ENCODE results near the gene FHOD3.
A peak's percentile ranks its signal among the peaks of the same experiment; 100 is the strongest.

FHOD3 gene

DNA sequence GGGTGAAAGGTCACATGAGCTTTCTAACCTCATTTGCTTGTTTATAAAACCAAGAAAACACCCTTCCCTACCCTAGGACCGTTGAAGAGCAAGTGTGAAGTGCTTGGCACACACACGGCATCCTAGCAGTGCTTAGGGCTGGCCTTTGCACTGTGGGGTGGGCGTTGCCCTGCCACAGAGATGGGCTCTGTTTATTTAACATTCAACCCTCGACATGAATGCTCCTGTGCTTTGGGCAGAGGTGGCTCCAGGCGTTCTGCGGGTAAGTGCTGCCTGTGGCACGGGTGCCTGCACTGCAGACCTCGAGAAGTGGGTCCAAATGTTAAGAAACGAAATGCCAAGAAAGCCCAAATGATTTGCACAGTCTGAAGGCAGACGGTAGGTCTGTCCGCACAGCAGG is 170.1 kb downstream of the FHOD3 start:
- Histone ChIP-seq H2BK15ac (replicated peaks; ENCODE audit: low read depth) (no peak overlapping the region), H3K9ac (ENCODE audit: low read length) (no peak overlapping the region), H3K27ac (ENCODE audit: low read depth, low read length) (peak overlapping the region; percentile 61), H3K36me3 (ENCODE audit: control insufficient read depth, insufficient read depth, low read length) (no peaks in the 10 kb centered on the region), H3K79me1 (ENCODE audit: low read length) (no peaks in the 10 kb centered on the region), H3K4me1 (ENCODE audit: control insufficient read depth, low read depth, low read length) (peaks cover 21% of the 10 kb centered on the region), H3K4ac (ENCODE audit: low read depth, low read length) (peak overlapping the region; percentile 41), H2AK5ac (ENCODE audit: low read length) (peak overlapping the region; percentile 28), H3K27me3 (ENCODE audit: insufficient read depth, low read length, poor library complexity) (no peaks in the 10 kb centered on the region), H3K18ac (ENCODE audit: low read length) (no peak overlapping the region), H3K23ac (ENCODE audit: low read length) (no peak overlapping the region), H2BK120ac (ENCODE audit: low read depth, low read length) (no peak overlapping the region), H3K79me2 (ENCODE audit: control insufficient read depth, insufficient read depth, low read length) (no peaks in the 10 kb centered on the region), H3K56ac (ENCODE audit: low read length) (peak overlapping the region; percentile 61), H3K4me2 (ENCODE audit: low read length) (no peak overlapping the region), H4K8ac (ENCODE audit: low read depth, low read length) (no peak overlapping the region), H4K5ac (ENCODE audit: low read length) (no peak overlapping the region), H2BK5ac (ENCODE audit: low read length) (peak overlapping the region; percentile 55), H3K4me3 (ENCODE audit: low read length) (no peak overlapping the region)
- WGBS (ENCODE audit: extremely low coverage, insufficient coverage, low lambda C conversion rate): no CpG with 5 or more reads among the region's 11 CpGs
- no peak for DNase-seq

DNA sequence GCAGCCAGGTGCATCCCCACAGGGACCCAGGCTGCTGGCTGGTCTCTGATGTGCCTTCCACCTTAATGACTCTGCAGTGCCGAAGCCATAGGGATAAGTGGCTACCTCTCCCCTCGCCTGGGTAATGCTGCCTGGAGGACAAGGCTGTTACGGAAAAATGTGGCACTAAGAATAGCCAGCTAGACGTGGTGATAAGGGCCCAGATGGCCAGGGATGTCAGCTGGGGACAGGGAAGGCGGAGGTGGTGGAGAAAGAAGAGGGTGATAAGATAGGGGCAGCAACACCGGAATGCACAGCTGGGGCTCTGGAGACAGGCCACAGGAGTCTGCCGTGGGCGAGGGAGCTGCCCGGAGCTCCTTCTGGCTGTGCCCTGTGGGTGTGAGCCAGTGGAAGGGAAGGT is 170.6 kb downstream of the FHOD3 start:
- Histone ChIP-seq H3K4me1 (ENCODE audit: control insufficient read depth, low read depth, low read length) (peaks cover 21% of the 10 kb centered on the region), H3K56ac (ENCODE audit: low read length) (peak overlapping the region; percentile 30)

DNA sequence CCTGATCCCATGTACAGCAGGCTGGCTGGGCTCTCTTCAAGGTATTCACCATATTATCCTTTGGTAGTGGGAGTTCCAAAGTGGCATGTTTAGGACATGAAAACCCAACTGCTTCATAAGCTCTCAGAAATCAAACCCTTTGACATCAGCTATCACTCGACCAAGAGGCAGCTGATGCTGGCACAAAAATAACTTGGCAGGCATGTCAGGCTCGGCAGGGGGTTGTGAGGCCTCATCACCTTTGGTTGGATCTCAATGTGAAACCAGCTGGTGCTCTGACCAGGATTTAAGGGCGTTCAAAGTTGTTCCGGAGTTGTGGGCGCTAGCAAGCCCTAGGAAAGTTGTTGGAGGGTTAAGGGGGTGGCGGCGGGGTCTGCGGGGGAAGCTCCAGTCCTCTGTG is 171.9 kb downstream of the FHOD3 start:
- Histone ChIP-seq H3K4me3 (ENCODE audit: low read length) (no peak overlapping the region), H3K27ac (ENCODE audit: low read depth, low read length) (no peak overlapping the region), H2BK120ac (ENCODE audit: low read depth, low read length) (peak overlapping the region; percentile 34), H3K18ac (ENCODE audit: low read length) (no peak overlapping the region), H3K79me1 (ENCODE audit: low read length) (no peaks in the 10 kb centered on the region), H3K27me3 (ENCODE audit: insufficient read depth, low read length, poor library complexity) (no peaks in the 10 kb centered on the region), H3K56ac (ENCODE audit: low read length) (peak overlapping the region; percentile 76), H2AK5ac (ENCODE audit: low read length) (no peak overlapping the region), H3K9ac (ENCODE audit: low read length) (no peak overlapping the region), H3K23ac (ENCODE audit: low read length) (no peak overlapping the region), H4K8ac (ENCODE audit: low read depth, low read length) (no peak overlapping the region), H3K79me2 (ENCODE audit: control insufficient read depth, insufficient read depth, low read length) (no peaks in the 10 kb centered on the region), H3K4me2 (ENCODE audit: low read length) (no peak overlapping the region), H3K4ac (ENCODE audit: low read depth, low read length) (no peak overlapping the region), H2BK15ac (replicated peaks; ENCODE audit: low read depth) (no peak overlapping the region), H2BK5ac (ENCODE audit: low read length) (peak overlapping the region; percentile 68), H4K5ac (ENCODE audit: low read length) (no peak overlapping the region), H3K4me1 (ENCODE audit: control insufficient read depth, low read depth, low read length) (peaks cover 21% of the 10 kb centered on the region), H3K36me3 (ENCODE audit: control insufficient read depth, insufficient read depth, low read length) (no peaks in the 10 kb centered on the region)
- no CpG with 5 or more reads among the region's 8 CpGs for whole genome bisulfite sequencing (ENCODE audit: extremely low coverage, insufficient coverage, low lambda C conversion rate)
- no peak for DNase-seq

More for the DNA sequence above, 170.6 kb downstream of the FHOD3 start:
- Histone ChIP-seq H3K4me3 (ENCODE audit: low read length) (no peak overlapping the region), H3K79me1 (ENCODE audit: low read length) (no peaks in the 10 kb centered on the region), H4K8ac (ENCODE audit: low read depth, low read length) (no peak overlapping the region), H2AK5ac (ENCODE audit: low read length) (no peak overlapping the region), H3K27me3 (ENCODE audit: insufficient read depth, low read length, poor library complexity) (no peaks in the 10 kb centered on the region), H2BK120ac (ENCODE audit: low read depth, low read length) (no peak overlapping the region), H3K4me2 (ENCODE audit: low read length) (no peak overlapping the region), H3K23ac (ENCODE audit: low read length) (no peak overlapping the region), H3K4ac (ENCODE audit: low read depth, low read length) (no peak overlapping the region), H3K18ac (ENCODE audit: low read length) (no peak overlapping the region), H3K27ac (ENCODE audit: low read depth, low read length) (peak overlapping the region; percentile 61), H2BK5ac (ENCODE audit: low read length) (peak overlapping the region; percentile 61), H3K79me2 (ENCODE audit: control insufficient read depth, insufficient read depth, low read length) (no peaks in the 10 kb centered on the region), H3K9ac (ENCODE audit: low read length) (no peak overlapping the region), H3K36me3 (ENCODE audit: control insufficient read depth, insufficient read depth, low read length) (no peaks in the 10 kb centered on the region), H4K5ac (ENCODE audit: low read length) (no peak overlapping the region), H2BK15ac (replicated peaks; ENCODE audit: low read depth) (no peak overlapping the region)
- no CpG with 5 or more reads among the region's 9 CpGs for WGBS (ENCODE audit: extremely low coverage, insufficient coverage, low lambda C conversion rate)
- peak; percentile 91 for DNase-seq

DNA sequence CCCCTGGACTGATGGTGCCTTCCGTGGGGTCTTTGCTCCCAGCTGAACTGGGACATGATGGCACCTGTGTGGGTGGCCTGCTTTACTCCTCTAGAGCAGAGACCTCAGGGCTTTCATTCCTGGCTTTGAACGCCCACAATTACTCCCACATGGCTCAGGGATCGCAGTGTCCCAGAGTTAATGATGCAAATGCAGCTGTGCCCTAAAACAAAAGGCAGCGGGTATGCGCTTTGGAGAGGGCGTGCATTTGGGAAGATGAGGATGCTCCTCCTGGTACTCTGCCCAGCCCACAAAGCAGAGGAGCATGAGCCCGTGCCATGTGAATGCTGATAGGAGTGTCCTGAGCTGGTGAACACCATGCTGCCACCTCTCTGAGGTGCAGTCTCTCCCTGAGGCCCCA is 173.4 kb downstream of the FHOD3 start:
- H4K8ac ChIP-seq (ENCODE audit: low read depth, low read length): no peak overlapping the region
- H3K36me3 ChIP-seq (ENCODE audit: control insufficient read depth, insufficient read depth, low read length): no peaks in the 10 kb centered on the region
- WGBS (ENCODE audit: extremely low coverage, insufficient coverage, low lambda C conversion rate): no CpG with 5 or more reads among the region's 7 CpGs
- no peak overlapping the region for H2BK5ac ChIP-seq (ENCODE audit: low read length)
- H3K79me1 ChIP-seq (ENCODE audit: low read length): no peaks in the 10 kb centered on the region
- no peak overlapping the region for H2AK5ac ChIP-seq (ENCODE audit: low read length)
- H4K5ac ChIP-seq (ENCODE audit: low read length): no peak overlapping the region
- H3K4ac ChIP-seq (ENCODE audit: low read depth, low read length): no peak overlapping the region
- peak overlapping the region; percentile 17 for H3K56ac ChIP-seq (ENCODE audit: low read length)
- H3K27ac ChIP-seq (ENCODE audit: low read depth, low read length): no peak overlapping the region
- H2BK120ac ChIP-seq (ENCODE audit: low read depth, low read length): no peak overlapping the region
- H3K4me3 ChIP-seq (ENCODE audit: low read length): no peak overlapping the region
- H3K9ac ChIP-seq (ENCODE audit: low read length): no peak overlapping the region
- H3K18ac ChIP-seq (ENCODE audit: low read length): no peak overlapping the region
- no peak overlapping the region for H2BK15ac ChIP-seq (replicated peaks; ENCODE audit: low read depth)
- no peak for DNase-seq
- H3K23ac ChIP-seq (ENCODE audit: low read length): no peak overlapping the region
- no peaks in the 10 kb centered on the region for H3K27me3 ChIP-seq (ENCODE audit: insufficient read depth, low read length, poor library complexity)
- peaks cover 19% of the 10 kb centered on the region for H3K4me1 ChIP-seq (ENCODE audit: control insufficient read depth, low read depth, low read length)
- H3K4me2 ChIP-seq (ENCODE audit: low read length): no peak overlapping the region
- H3K79me2 ChIP-seq (ENCODE audit: control insufficient read depth, insufficient read depth, low read length): no peaks in the 10 kb centered on the region

DNA sequence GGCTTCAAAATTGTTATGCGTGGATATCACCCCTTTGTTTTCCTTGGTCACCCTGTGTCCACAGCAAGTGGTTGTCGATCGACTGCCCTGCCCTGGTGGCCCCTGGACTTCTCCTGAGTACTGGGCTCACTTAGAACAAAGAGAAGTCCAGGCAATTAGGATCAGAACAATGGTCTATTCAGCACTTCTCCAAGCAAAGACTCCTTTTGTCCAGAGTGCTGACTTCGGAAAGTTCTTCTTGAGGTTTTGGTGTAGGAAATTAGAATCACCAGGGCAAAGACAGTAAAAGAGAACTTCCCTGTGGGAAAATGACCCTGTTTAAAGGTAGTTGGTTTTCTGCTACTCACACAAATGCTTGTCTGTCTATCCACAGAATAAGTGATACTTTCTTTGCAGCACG is 173.9 kb downstream of the FHOD3 start:
- no peak for DNase-seq

DNA sequence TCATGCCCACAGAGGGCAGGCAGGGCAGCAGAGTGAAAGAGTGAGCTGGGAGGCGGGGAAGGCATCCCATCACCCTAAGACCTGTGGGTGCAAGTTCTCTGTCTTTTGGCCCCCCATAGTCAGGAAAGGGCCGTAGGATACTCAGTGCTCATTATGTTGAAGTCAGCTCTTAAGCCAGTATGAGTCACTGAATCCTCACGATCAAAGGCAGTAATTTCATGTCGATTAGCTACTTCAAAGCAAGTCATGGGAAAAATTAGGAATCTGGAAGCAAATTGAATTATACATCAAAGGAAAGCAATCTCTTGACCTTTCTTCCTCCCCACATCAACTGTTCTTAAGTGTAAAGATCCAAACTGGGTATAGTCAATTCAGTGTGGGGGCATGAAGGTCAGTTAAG is 178.9 kb downstream of the FHOD3 start:
- Histone ChIP-seq H3K27ac (ENCODE audit: low read depth, low read length) (no peak overlapping the region), H2BK15ac (replicated peaks; ENCODE audit: low read depth) (no peak overlapping the region), H3K4me2 (ENCODE audit: low read length) (no peak overlapping the region), H4K5ac (ENCODE audit: low read length) (no peak overlapping the region), H3K79me1 (ENCODE audit: low read length) (no peaks in the 10 kb centered on the region), H3K23ac (ENCODE audit: low read length) (no peak overlapping the region), H3K9ac (ENCODE audit: low read length) (no peak overlapping the region), H2BK5ac (ENCODE audit: low read length) (no peak overlapping the region), H3K18ac (ENCODE audit: low read length) (no peak overlapping the region), H3K4me3 (ENCODE audit: low read length) (no peak overlapping the region), H3K56ac (ENCODE audit: low read length) (no peak overlapping the region), H2AK5ac (ENCODE audit: low read length) (no peak overlapping the region), H3K36me3 (ENCODE audit: control insufficient read depth, insufficient read depth, low read length) (no peaks in the 10 kb centered on the region), H2BK120ac (ENCODE audit: low read depth, low read length) (no peak overlapping the region), H3K4ac (ENCODE audit: low read depth, low read length) (no peak overlapping the region), H3K27me3 (ENCODE audit: insufficient read depth, low read length, poor library complexity) (no peaks in the 10 kb centered on the region), H4K8ac (ENCODE audit: low read depth, low read length) (no peak overlapping the region), H3K79me2 (ENCODE audit: control insufficient read depth, insufficient read depth, low read length) (no peaks in the 10 kb centered on the region), H3K4me1 (ENCODE audit: control insufficient read depth, low read depth, low read length) (no peaks in the 10 kb centered on the region)
- WGBS (ENCODE audit: extremely low coverage, insufficient coverage, low lambda C conversion rate): no CpG with 5 or more reads among the region's 4 CpGs
- no peak for DNase-seq

More for the DNA sequence above, 173.9 kb downstream of the FHOD3 start:
- Histone ChIP-seq H3K9ac (ENCODE audit: low read length) (no peak overlapping the region), H3K79me1 (ENCODE audit: low read length) (no peaks in the 10 kb centered on the region), H2AK5ac (ENCODE audit: low read length) (no peak overlapping the region), H4K8ac (ENCODE audit: low read depth, low read length) (no peak overlapping the region), H2BK120ac (ENCODE audit: low read depth, low read length) (no peak overlapping the region), H3K27ac (ENCODE audit: low read depth, low read length) (no peak overlapping the region), H3K36me3 (ENCODE audit: control insufficient read depth, insufficient read depth, low read length) (no peaks in the 10 kb centered on the region), H3K18ac (ENCODE audit: low read length) (no peak overlapping the region), H3K4me1 (ENCODE audit: control insufficient read depth, low read depth, low read length) (peaks cover 15% of the 10 kb centered on the region), H3K79me2 (ENCODE audit: control insufficient read depth, insufficient read depth, low read length) (no peaks in the 10 kb centered on the region), H2BK5ac (ENCODE audit: low read length) (no peak overlapping the region), H3K4ac (ENCODE audit: low read depth, low read length) (no peak overlapping the region), H2BK15ac (replicated peaks; ENCODE audit: low read depth) (no peak overlapping the region), H3K4me3 (ENCODE audit: low read length) (no peak overlapping the region), H3K4me2 (ENCODE audit: low read length) (no peak overlapping the region), H3K56ac (ENCODE audit: low read length) (no peak overlapping the region), H3K23ac (ENCODE audit: low read length) (no peak overlapping the region), H3K27me3 (ENCODE audit: insufficient read depth, low read length, poor library complexity) (no peaks in the 10 kb centered on the region), H4K5ac (ENCODE audit: low read length) (no peak overlapping the region)
- no CpG with 5 or more reads among the region's 5 CpGs for WGBS (ENCODE audit: extremely low coverage, insufficient coverage, low lambda C conversion rate)
